HG02938 (cell line): ENCODE results near the gene DGCR2.

Experiments used
- ATAC-seq: cut with Tn5 transposase; IDR thresholded peaks from one replicate; pipeline ENCODE4 v1.9.1; 2021; ENCODE audit warnings: mild to moderate bottlenecking, moderate library complexity; ENCODE audit not compliant: unreplicated experiment

DGCR2 gene

GRCh38 chr22:19127329-19128008, 5.3 kb upstream of the DGCR2 start:
- ATAC-seq: no peak

GRCh38 chr22:19126309-19127273, 4.4 kb upstream of the DGCR2 start:
- no peak for ATAC-seq

- no peak for ATAC-seq
These were observed 3.5 kb upstream of the DGCR2 start for GRCh38 chr22:19125474-19126308.

GRCh38 chr22:19125011-19125410, 2.8 kb upstream of the DGCR2 start:
- ATAC-seq: no peak

- ATAC-seq: no peak
These were observed 2.2 kb upstream of the DGCR2 start for GRCh38 chr22:19124377-19124776.

- no peak for ATAC-seq
These were observed 1.7 kb upstream of the DGCR2 start for GRCh38 chr22:19123936-19124335.

GRCh38 chr22:19122752-19123492, 710 bp upstream of the DGCR2 start:
- no peak for ATAC-seq

- peak; percentile 30 for ATAC-seq
These were observed 525 bp downstream of the DGCR2 start for GRCh38 chr22:19121631-19122142.

GRCh38 chr22:19120829-19121630, 1.2 kb downstream of the DGCR2 start:
- peak; percentile 9 for ATAC-seq

- no peak for ATAC-seq
These were observed 2.3 kb downstream of the DGCR2 start for GRCh38 chr22:19119949-19120348.

- no peak for ATAC-seq
These were observed 3.8 kb downstream of the DGCR2 start for GRCh38 chr22:19118329-19118880.

GRCh38 chr22:19117111-19117512, 5.1 kb downstream of the DGCR2 start:
- no peak for ATAC-seq

- no peak for ATAC-seq
These were observed 6.6 kb downstream of the DGCR2 start for GRCh38 chr22:19115628-19116027.

- ATAC-seq: no peak
These were observed 7.1 kb downstream of the DGCR2 start for GRCh38 chr22:19114984-19115552.

GRCh38 chr22:19113429-19113828, 8.8 kb downstream of the DGCR2 start:
- ATAC-seq: no peak

GRCh38 chr22:19111584-19111983, 10.6 kb downstream of the DGCR2 start:
- no peak for ATAC-seq

- ATAC-seq: no peak
These were observed 11.1 kb downstream of the DGCR2 start for GRCh38 chr22:19111140-19111539.

GRCh38 chr22:19110646-19111045, 11.6 kb downstream of the DGCR2 start:
- no peak for ATAC-seq

GRCh38 chr22:19110064-19110458, 12.2 kb downstream of the DGCR2 start:
- ATAC-seq: no peak
